Liver (tissue), 9 donors: ENCODE measurements around the gene EPC2. TPM values are rescaled to one million over a fixed set of nuclear protein-coding genes. Genes with fewer than 3 reads are reported as not detected.

ENCODE experiments used
- DNase-seq: peaks from one replicate; pipeline ENCODE4 v3.0.0-alpha.2; 2017; ENCODE audit warnings: low spot score
- H3K27ac ChIP-seq, 2 donors: one replicate each; pipeline ENCODE4 v1.7.0; 2013; ENCODE audit warnings: inconsistent platforms in 2 of 2, low read length in 2 of 2, control low read depth in 1 of 2, low read depth in 1 of 2, mild to moderate bottlenecking in 1 of 2
- H3K27me3 ChIP-seq, 4 donors: one replicate each; pipeline versions ENCODE4 v1.6.1 to v1.7.0; 2013; ENCODE audit warnings: low read length in 3 of 4, inconsistent platforms in 1 of 4, mild to moderate bottlenecking in 1 of 4, moderate library complexity in 1 of 4; ENCODE audit not compliant: control insufficient read depth in 4 of 4, insufficient read depth in 4 of 4
- H3K36me3 ChIP-seq, 4 donors: one replicate each; pipeline versions ENCODE4 v1.6.1 to v1.7.0; 2013; ENCODE audit warnings: low read length in 3 of 4, mild to moderate bottlenecking in 3 of 4, low read depth in 1 of 4, moderate library complexity in 1 of 4; ENCODE audit not compliant: control insufficient read depth in 4 of 4, insufficient read depth in 3 of 4
- H3K4me1 ChIP-seq, 4 donors: one replicate each; pipeline versions ENCODE4 v1.6.1 to v1.7.0; 2013; ENCODE audit warnings: low read length in 3 of 4, mild to moderate bottlenecking in 3 of 4, moderate library complexity in 1 of 4; ENCODE audit not compliant: control insufficient read depth in 4 of 4, insufficient read depth in 4 of 4
- H3K4me3 ChIP-seq, 3 donors: one replicate each; pipeline versions ENCODE4 v1.6.1 to v1.7.0; 2013; ENCODE audit warnings: low read length in 3 of 3, control low read depth in 1 of 3, low read depth in 1 of 3, mild to moderate bottlenecking in 1 of 3
- H3K9ac ChIP-seq, 2 donors: one replicate each; pipeline ENCODE4 v1.7.0; 2013; ENCODE audit warnings: low read length in 2 of 2, mild to moderate bottlenecking in 2 of 2, moderate library complexity in 2 of 2, control low read depth in 1 of 2, low read depth in 1 of 2
- H3K9me3 ChIP-seq, 4 donors: one replicate each; pipeline versions ENCODE4 v1.6.1 to v1.7.0; 2013; ENCODE audit warnings: low read length in 3 of 4; ENCODE audit not compliant: control insufficient read depth in 4 of 4
- EGR1 ChIP-seq, 2 donors: IDR thresholded peaks; 2 replicates each; pipeline ENCODE4 v1.6.1; 2016 to 2018; ENCODE audit warnings: antibody characterized with exemption in 2 of 2, low read depth in 2 of 2
- FOXA1 ChIP-seq: IDR thresholded peaks from 2 replicates; pipeline ENCODE4 v1.6.1; 2016; ENCODE audit warnings: antibody characterized with exemption
- FOXA2 ChIP-seq: IDR thresholded peaks from 2 replicates; pipeline ENCODE4 v1.6.1; 2016; ENCODE audit warnings: antibody characterized with exemption
- GABPA ChIP-seq, 2 donors: IDR thresholded peaks in 1 of 2; conservative IDR thresholded peaks in 1 of 2; 2 replicates each; pipeline ENCODE4 v1.6.1; 2016; ENCODE audit warnings: antibody characterized with exemption in 2 of 2, mild to moderate bottlenecking in 1 of 2, moderate library complexity in 1 of 2
- HNF4A ChIP-seq, 2 donors: conservative IDR thresholded peaks; 2 replicates each; pipeline ENCODE4 v1.6.1; 2016; ENCODE audit warnings: antibody characterized with exemption in 2 of 2, mild to moderate bottlenecking in 2 of 2
- HNF4G ChIP-seq: IDR thresholded peaks from 2 replicates; pipeline ENCODE4 v1.6.1; 2016; ENCODE audit warnings: antibody characterized with exemption
- JUND ChIP-seq, 2 donors: IDR thresholded peaks; 2 replicates each; pipeline ENCODE4 v1.6.1; 2016; ENCODE audit warnings: antibody characterized with exemption in 2 of 2
- NR2F2 ChIP-seq: IDR thresholded peaks from 2 replicates; pipeline ENCODE4 v1.6.1; 2016; ENCODE audit warnings: antibody characterized with exemption
- RAD21 ChIP-seq, 2 donors: IDR thresholded peaks; 2 replicates each; pipeline ENCODE4 v1.6.1; 2016; ENCODE audit warnings: antibody characterized with exemption in 2 of 2, mild to moderate bottlenecking in 2 of 2
- RXRA ChIP-seq, 2 donors: IDR thresholded peaks; 2 replicates each; pipeline ENCODE4 v1.6.1; 2017 to 2018; ENCODE audit warnings: antibody characterized with exemption in 2 of 2, mild to moderate bottlenecking in 1 of 2
- SP1 ChIP-seq: IDR thresholded peaks from 2 replicates; pipeline ENCODE4 v1.6.1; 2018; ENCODE audit warnings: antibody characterized with exemption, mild to moderate bottlenecking
- TAF1 ChIP-seq: conservative IDR thresholded peaks from 2 replicates; pipeline ENCODE4 v1.6.1; 2016; ENCODE audit warnings: antibody characterized with exemption, mild to moderate bottlenecking
- YY1 ChIP-seq: IDR thresholded peaks from 2 replicates; pipeline ENCODE4 v1.6.1; 2016; ENCODE audit warnings: antibody characterized with exemption, mild to moderate bottlenecking
- ZBTB33 ChIP-seq: IDR thresholded peaks from 2 replicates; pipeline ENCODE4 v1.6.1; 2016; ENCODE audit warnings: antibody characterized with exemption
- WGBS: extraction: QIAGEN DNeasy Blood & Tissue Kit; methylation state at CpG from one replicate; pipeline ENCODE4 v1.1.7; 2013; 5-methylcytosine and 5-hydroxymethylcytosine counted together
- polyA plus RNA-seq, 2 donors: library from polyadenylated mRNA; stranded (reverse) in 1 of 2; unstranded in 1 of 2; fragments of 200-250 nt in 1 of 2; fragments of >200 nt in 1 of 2; fragmentation: Nextera tagmentation in 1 of 2; extraction: Ambion mirVana in 1 of 2; gene quantifications; one replicate each; pipeline versions ENCODE4 v1.2.1 to v1.2.3, GENCODE V29; 2013 to 2015
- total RNA-seq, 2 donors: library from RNA; depleted of rRNA; stranded (reverse); fragments of >200 nt; gene quantifications; one replicate each; pipeline ENCODE4 v1.2.3, GENCODE V29; 2014
- TF ChIP-seq, protein P1 (sequence below): IDR thresholded peaks from 2 replicates; pipeline ENCODE4 v1.6.1; 2016; ENCODE audit warnings: antibody characterized with exemption
- TF ChIP-seq, protein P2 (sequence below): fragments of 150-350 bp; IDR thresholded peaks from 2 replicates; pipeline ENCODE4 v1.5.1; 2017; ENCODE audit warnings: improper control_type of control experiment, low read depth, low read length; ENCODE audit not compliant: missing input control
- TF ChIP-seq, protein P3 (sequence below): IDR thresholded peaks from 2 replicates; pipeline ENCODE4 v1.6.1; 2016; ENCODE audit warnings: antibody characterized with exemption
- TF ChIP-seq, protein P4 (sequence below): IDR thresholded peaks from 2 replicates; pipeline ENCODE4 v1.6.1; 2016; ENCODE audit warnings: antibody characterized with exemption, mild to moderate bottlenecking
- donor health status: healthy.
- donor health status: healthy.
- donor health status: healthy.
- donor health status: healthy.
- donor health status: healthy.

The EPC2 gene
- total and polyA plus RNA-seq, 4 donors, result 2.8 to 17.7 (median 9.6) TPM

GRCh38 chr2:148634749-148635148, 9.8 kb upstream of the EPC2 start:
- Histone ChIP-seq H3K36me3 (no peaks in the 10 kb centered on the region), H3K4me3 (no peak overlapping the region), H3K27me3 (no peaks in the 10 kb centered on the region), H3K4me1 (no peaks in the 10 kb centered on the region), H3K9me3 (no peaks in the 10 kb centered on the region), H3K9ac (no peak overlapping the region), H3K27ac (no peak overlapping the region)
- DNase-seq, result no peak
- TF ChIP-seq, protein P1, sequence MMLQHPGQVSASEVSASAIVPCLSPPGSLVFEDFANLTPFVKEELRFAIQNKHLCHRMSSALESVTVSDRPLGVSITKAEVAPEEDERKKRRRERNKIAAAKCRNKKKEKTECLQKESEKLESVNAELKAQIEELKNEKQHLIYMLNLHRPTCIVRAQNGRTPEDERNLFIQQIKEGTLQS, result no peak
- no peak for TF ChIP-seq SP1
- no peak for TF ChIP-seq JUND (IDR thresholded peaks at IDR 0.05)
- TF ChIP-seq, protein P2, sequence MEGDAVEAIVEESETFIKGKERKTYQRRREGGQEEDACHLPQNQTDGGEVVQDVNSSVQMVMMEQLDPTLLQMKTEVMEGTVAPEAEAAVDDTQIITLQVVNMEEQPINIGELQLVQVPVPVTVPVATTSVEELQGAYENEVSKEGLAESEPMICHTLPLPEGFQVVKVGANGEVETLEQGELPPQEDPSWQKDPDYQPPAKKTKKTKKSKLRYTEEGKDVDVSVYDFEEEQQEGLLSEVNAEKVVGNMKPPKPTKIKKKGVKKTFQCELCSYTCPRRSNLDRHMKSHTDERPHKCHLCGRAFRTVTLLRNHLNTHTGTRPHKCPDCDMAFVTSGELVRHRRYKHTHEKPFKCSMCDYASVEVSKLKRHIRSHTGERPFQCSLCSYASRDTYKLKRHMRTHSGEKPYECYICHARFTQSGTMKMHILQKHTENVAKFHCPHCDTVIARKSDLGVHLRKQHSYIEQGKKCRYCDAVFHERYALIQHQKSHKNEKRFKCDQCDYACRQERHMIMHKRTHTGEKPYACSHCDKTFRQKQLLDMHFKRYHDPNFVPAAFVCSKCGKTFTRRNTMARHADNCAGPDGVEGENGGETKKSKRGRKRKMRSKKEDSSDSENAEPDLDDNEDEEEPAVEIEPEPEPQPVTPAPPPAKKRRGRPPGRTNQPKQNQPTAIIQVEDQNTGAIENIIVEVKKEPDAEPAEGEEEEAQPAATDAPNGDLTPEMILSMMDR, result no peak
- TF ChIP-seq TAF1, result no peak
- TF ChIP-seq HNF4G, result no peak
- TF ChIP-seq NR2F2, result no peak
- no peak for TF ChIP-seq FOXA2
- no peak for TF ChIP-seq RXRA (IDR thresholded peaks at IDR 0.05)
- TF ChIP-seq, protein P3, sequence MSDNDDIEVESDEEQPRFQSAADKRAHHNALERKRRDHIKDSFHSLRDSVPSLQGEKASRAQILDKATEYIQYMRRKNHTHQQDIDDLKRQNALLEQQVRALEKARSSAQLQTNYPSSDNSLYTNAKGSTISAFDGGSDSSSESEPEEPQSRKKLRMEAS, result no peak
- no peak for TF ChIP-seq EGR1 (IDR thresholded peaks at IDR 0.05; ENCODE audit: low read depth in 2 of 2)
- TF ChIP-seq, protein P4, sequence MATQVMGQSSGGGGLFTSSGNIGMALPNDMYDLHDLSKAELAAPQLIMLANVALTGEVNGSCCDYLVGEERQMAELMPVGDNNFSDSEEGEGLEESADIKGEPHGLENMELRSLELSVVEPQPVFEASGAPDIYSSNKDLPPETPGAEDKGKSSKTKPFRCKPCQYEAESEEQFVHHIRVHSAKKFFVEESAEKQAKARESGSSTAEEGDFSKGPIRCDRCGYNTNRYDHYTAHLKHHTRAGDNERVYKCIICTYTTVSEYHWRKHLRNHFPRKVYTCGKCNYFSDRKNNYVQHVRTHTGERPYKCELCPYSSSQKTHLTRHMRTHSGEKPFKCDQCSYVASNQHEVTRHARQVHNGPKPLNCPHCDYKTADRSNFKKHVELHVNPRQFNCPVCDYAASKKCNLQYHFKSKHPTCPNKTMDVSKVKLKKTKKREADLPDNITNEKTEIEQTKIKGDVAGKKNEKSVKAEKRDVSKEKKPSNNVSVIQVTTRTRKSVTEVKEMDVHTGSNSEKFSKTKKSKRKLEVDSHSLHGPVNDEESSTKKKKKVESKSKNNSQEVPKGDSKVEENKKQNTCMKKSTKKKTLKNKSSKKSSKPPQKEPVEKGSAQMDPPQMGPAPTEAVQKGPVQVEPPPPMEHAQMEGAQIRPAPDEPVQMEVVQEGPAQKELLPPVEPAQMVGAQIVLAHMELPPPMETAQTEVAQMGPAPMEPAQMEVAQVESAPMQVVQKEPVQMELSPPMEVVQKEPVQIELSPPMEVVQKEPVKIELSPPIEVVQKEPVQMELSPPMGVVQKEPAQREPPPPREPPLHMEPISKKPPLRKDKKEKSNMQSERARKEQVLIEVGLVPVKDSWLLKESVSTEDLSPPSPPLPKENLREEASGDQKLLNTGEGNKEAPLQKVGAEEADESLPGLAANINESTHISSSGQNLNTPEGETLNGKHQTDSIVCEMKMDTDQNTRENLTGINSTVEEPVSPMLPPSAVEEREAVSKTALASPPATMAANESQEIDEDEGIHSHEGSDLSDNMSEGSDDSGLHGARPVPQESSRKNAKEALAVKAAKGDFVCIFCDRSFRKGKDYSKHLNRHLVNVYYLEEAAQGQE, result no peak
- no peak for TF ChIP-seq YY1
- TF ChIP-seq RAD21 (IDR thresholded peaks at IDR 0.05), result no peak
- TF ChIP-seq ZBTB33, result no peak
- TF ChIP-seq FOXA1, result no peak
- TF ChIP-seq GABPA (IDR thresholded peaks at IDR 0.05 in 1 of 2, conservative IDR thresholded peaks at IDR 0.05 in 1 of 2), result no peak
- TF ChIP-seq HNF4A (conservative IDR thresholded peaks at IDR 0.05), result no peak
- 94% methylated on average over 2 of the region's 2 CpGs for WGBS
